Measurements from ENCODE around the gene SH3RF2.

Gene SH3RF2

DNA sequence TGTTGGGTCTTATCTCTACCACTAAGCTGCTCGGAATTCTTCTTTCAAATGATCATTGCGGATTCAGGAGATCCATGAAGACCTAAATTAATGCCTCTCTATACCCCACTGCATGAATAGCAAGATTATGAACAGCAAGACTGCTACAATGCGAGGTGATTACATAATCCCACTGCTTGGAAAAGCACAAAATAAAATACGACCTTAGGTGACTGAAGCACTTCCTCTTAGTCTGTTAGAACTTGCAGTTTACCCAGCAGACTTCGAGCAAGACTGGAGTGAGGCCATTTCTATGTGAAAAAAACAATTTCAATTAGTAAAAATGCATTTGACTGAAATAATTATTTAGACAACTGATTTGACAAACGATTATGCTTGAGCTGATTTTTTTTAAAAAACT lies 59.8 kb downstream of the SH3RF2 start:
- TF ChIP-seq, protein P1, sequence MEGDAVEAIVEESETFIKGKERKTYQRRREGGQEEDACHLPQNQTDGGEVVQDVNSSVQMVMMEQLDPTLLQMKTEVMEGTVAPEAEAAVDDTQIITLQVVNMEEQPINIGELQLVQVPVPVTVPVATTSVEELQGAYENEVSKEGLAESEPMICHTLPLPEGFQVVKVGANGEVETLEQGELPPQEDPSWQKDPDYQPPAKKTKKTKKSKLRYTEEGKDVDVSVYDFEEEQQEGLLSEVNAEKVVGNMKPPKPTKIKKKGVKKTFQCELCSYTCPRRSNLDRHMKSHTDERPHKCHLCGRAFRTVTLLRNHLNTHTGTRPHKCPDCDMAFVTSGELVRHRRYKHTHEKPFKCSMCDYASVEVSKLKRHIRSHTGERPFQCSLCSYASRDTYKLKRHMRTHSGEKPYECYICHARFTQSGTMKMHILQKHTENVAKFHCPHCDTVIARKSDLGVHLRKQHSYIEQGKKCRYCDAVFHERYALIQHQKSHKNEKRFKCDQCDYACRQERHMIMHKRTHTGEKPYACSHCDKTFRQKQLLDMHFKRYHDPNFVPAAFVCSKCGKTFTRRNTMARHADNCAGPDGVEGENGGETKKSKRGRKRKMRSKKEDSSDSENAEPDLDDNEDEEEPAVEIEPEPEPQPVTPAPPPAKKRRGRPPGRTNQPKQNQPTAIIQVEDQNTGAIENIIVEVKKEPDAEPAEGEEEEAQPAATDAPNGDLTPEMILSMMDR (conservative IDR thresholded peaks at IDR 0.05; ENCODE audit: low read length), result no peak
- no peak for DNase-seq (ENCODE audit: low read depth)
- no peak overlapping the region for H3K4me3 ChIP-seq (ENCODE audit: low read length)

DNA sequence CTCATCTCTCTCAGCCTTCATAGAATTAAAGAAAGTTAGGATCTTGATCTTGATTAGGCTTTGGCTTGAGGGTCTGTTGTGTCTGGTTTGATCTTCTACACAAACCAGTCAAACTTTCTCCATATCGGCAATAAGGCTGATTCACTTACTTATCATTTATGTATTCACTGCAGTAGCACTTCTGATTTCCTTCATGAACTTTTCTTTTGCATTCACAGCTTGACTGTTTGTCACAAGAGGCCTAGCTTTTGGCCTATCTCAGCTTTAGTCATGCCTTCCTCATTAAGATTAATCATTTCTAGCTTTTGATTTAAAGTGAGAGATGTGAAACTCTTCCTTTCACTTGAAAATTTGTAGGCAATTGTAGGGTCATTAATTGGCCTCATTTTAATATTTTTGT lies 62.8 kb downstream of the SH3RF2 start:
- TF ChIP-seq, protein P1 (conservative IDR thresholded peaks at IDR 0.05; ENCODE audit: low read length), result no peak
- H3K4me3 ChIP-seq (ENCODE audit: low read length), result no peak overlapping the region
- DNase-seq (ENCODE audit: low read depth), result no peak

DNA sequence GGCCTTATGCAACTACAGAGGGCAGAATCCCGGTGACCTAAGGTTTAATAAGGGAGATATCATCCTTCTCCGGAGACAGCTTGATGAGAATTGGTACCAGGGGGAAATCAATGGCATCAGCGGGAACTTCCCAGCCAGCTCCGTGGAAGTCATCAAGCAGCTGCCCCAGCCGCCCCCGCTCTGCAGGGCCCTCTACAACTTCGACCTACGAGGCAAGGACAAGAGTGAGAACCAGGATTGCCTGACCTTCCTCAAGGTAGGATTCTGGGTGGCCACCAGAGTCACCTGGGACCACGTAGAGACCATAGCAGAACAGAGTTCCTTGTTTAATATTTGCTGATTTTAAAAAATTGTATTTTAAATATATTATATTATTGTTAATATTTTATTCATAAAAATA lies 63.7 kb downstream of the SH3RF2 start:
- DNase-seq (ENCODE audit: low read depth), result no peak
- TF ChIP-seq, protein P1 (conservative IDR thresholded peaks at IDR 0.05; ENCODE audit: low read length), result no peak

DNA sequence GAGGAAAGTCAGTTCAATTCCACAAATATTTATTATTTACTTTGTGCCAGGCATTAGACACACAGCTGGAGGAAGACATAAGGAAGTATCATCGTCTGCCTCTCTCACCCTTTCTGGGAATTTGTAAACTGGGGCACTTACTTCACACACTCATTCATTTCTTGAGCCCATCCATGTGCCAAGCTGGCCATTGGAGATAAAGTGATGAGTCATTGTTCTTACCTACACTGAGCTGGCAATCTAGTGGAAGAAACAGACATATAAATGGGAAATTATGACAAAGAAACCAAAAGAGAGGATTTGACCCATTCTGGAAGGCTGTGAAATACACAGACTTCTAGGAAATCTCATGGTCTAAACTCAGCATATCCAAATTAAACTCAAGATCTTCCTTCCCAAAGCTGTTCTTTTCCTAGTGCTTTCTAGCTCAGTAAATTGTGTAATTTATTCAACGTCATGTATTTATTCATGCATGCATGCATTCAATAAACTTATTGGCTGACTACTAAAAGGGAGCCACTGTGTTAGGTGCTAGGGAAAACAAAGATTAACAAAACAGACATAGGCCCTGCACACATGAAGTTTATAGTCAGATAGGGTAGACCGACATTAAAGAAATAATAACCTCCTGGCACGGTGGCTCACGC lies 65.3 kb downstream of the SH3RF2 start:
- no peak for DNase-seq (ENCODE audit: low read depth)
- no peak overlapping the region for H3K4me3 ChIP-seq (ENCODE audit: low read length)
- TF ChIP-seq, protein P1 (conservative IDR thresholded peaks at IDR 0.05; ENCODE audit: low read length), result no peak

More for the DNA sequence above, 63.7 kb downstream of the SH3RF2 start:
- H3K4me3 ChIP-seq (ENCODE audit: low read length), result no peak overlapping the region

DNA sequence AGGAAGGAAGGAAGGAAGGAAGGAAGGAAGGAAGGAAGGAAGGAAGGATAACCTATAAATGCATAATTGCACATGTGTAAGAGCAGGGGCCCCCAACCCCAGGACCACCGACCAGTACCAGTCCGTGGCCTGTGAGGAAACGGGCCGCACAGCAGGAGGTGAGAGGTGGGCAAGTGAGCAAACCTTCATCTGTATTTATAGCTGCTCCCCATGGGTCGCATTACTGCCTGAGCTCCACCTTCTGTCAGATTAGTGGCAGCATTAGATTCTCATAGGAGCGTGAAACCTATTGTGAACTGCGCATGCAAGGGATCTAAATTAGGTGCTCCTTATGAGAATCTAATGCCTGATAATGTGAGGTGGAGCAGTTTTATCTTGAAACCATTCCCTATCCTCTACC lies 66.1 kb downstream of the SH3RF2 start:
- DNase-seq (ENCODE audit: low read depth), result no peak
- no peak overlapping the region for H3K4me3 ChIP-seq (ENCODE audit: low read length)
- TF ChIP-seq, protein P1 (conservative IDR thresholded peaks at IDR 0.05; ENCODE audit: low read length), result no peak

DNA sequence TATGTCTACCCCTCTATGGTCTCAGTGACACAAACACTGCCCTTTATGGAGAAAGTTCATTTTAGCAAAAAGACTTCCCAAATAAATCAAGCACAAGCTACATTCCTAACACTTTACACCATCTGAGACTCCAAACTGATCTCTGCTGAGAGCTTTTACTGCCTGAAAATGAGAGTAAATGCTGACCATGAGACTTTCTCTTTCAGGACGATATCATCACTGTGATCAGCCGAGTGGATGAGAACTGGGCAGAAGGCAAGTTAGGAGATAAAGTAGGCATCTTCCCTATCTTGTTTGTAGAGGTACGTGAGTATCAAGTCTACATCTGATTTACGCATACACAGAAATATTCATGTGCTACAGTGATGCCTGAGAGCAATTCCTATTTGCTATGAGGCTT lies 67.5 kb downstream of the SH3RF2 start:
- DNase-seq (ENCODE audit: low read depth), result no peak
- no peak overlapping the region for H3K4me3 ChIP-seq (ENCODE audit: low read length)
- TF ChIP-seq, protein P1 (conservative IDR thresholded peaks at IDR 0.05; ENCODE audit: low read length), result no peak

DNA sequence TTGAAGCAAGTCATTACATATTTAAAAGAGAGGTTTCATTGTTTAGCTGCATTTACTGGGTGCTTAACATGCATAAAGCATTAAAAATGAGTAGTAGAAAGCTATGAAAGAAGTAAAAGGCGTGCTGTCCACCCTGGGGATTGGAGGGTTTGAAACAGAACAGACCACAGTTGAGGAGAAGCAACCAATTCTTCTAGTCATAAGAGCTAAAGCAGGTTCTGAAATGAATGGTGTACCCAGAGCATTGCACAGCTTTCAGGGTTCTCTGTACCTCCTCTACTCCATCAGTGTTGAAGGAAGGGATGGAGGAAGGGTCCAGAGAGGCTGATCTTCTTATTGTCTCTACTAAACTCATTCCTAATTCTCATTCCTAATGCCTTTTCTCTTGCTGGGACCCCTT lies 68.9 kb downstream of the SH3RF2 start:
- H3K4me3 ChIP-seq (ENCODE audit: low read length), result no peak overlapping the region
- TF ChIP-seq, protein P1 (conservative IDR thresholded peaks at IDR 0.05; ENCODE audit: low read length), result no peak
- DNase-seq (ENCODE audit: low read depth), result no peak

Data from AG10803 (cell line).